Suprapubic skin (tissue), 4 donors: ENCODE measurements around the gene CEP85. TPM values are rescaled to one million over a fixed set of nuclear protein-coding genes. Genes with fewer than 3 reads are reported as not detected.
"Not testable (repeated sequence)": the region's sequence is repeated elsewhere in the genome, so short reads cannot be mapped to it uniquely, and the experiment has no call there.

Experiments used
- DNase-seq, 2 donors: peaks; one replicate each; pipeline ENCODE4 v3.0.0-alpha.2; 2019; ENCODE audit warnings: low spot score in 2 of 2
- H3K27ac ChIP-seq: fragments of 200-600 bp; sonication (generic); one replicate; pipeline ENCODE4 v1.5.1; 2019
- H3K27me3 ChIP-seq: fragments of 200-600 bp; sonication (generic); one replicate; pipeline ENCODE4 v1.5.1; 2019
- H3K36me3 ChIP-seq: fragments of 200-600 bp; sonication (generic); one replicate; pipeline ENCODE4 v1.5.1; 2019
- H3K4me1 ChIP-seq: fragments of 200-600 bp; sonication (generic); one replicate; pipeline ENCODE4 v1.5.1; 2019
- H3K4me3 ChIP-seq: fragments of 200-600 bp; sonication (generic); one replicate; pipeline ENCODE4 v1.5.1; 2019; ENCODE audit warnings: mild to moderate bottlenecking
- H3K9me3 ChIP-seq: fragments of 200-600 bp; sonication (generic); one replicate; pipeline ENCODE4 v1.5.1; 2019
- CTCF ChIP-seq, 2 donors: fragments of 200-600 bp in 1 of 2; fragments of 450-650 bp in 1 of 2; sonication (generic) in 1 of 2; IDR thresholded peaks; one replicate each; pipeline ENCODE4 v1.5.1; 2016 to 2019; ENCODE audit warnings: antibody characterized with exemption in 2 of 2, mild to moderate bottlenecking in 1 of 2, moderate library complexity in 1 of 2
- EP300 ChIP-seq: sonication (generic); formaldehyde crosslinking; IDR thresholded peaks from one replicate; pipeline ENCODE4 v1.6.1; 2017; ENCODE audit warnings: antibody characterized with exemption
- POLR2A ChIP-seq, 2 donors: fragments of 450-650 bp; IDR thresholded peaks; one replicate each; pipeline ENCODE4 v1.6.1; 2017; ENCODE audit warnings: antibody characterized with exemption in 2 of 2, mild to moderate bottlenecking in 2 of 2, moderate library complexity in 2 of 2
- POLR2AphosphoS5 ChIP-seq, 3 donors: sonication (generic); formaldehyde crosslinking; IDR thresholded peaks; one replicate each; pipeline ENCODE4 v1.6.1; 2017; ENCODE audit warnings: antibody characterized with exemption in 3 of 3
- WGBS: methylation state at CpG from one replicate; pipeline ENCODE4 v1.1.5; 2018; 5-methylcytosine and 5-hydroxymethylcytosine counted together
- total RNA-seq, 4 donors: library from RNA; depleted of rRNA; stranded (reverse); fragments of >200 nt; gene quantifications; one replicate each; pipeline ENCODE4 v1.1.0, GENCODE V29; 2016

The CEP85 gene
- total RNA-seq, 4 donors from 2014 or later = 18.2 to 27.8 (median 18.7) TPM

- peak; percentile 8 to 15 for DNase-seq
- no peak overlapping the region for H3K27ac ChIP-seq
- H3K4me1 ChIP-seq = peaks cover 15% of the 10 kb centered on the region
- no peaks in the 10 kb centered on the region for H3K36me3 ChIP-seq
- peaks cover 25% of the 10 kb centered on the region for H3K27me3 ChIP-seq
- 100% methylated on average over 2 of the region's 2 CpGs for WGBS
- no peaks in the 10 kb centered on the region for H3K9me3 ChIP-seq
- no peak overlapping the region for H3K4me3 ChIP-seq
- TF ChIP-seq POLR2A (IDR thresholded peaks at IDR 0.05) = no peak
- no peak for TF ChIP-seq CTCF (IDR thresholded peaks at IDR 0.05)
- no peak for TF ChIP-seq EP300
- no peak for TF ChIP-seq POLR2AphosphoS5 (IDR thresholded peaks at IDR 0.05)
Measured at GRCh38 chr1:26221094-26221493, 12.9 kb upstream of the CEP85 start.

GRCh38 chr1:26224606-26225005 is 9.4 kb upstream of the CEP85 start:
- Histone ChIP-seq H3K36me3 (no peaks in the 10 kb centered on the region), H3K4me3 (peak overlapping the region; percentile 42), H3K27ac (no peak overlapping the region), H3K9me3 (no peaks in the 10 kb centered on the region), H3K27me3 (peaks cover 20% of the 10 kb centered on the region), H3K4me1 (peaks cover 10% of the 10 kb centered on the region)
- WGBS = 92% methylated on average over 7 of the region's 7 CpGs
- DNase-seq = peak in 1 of 2 donors; percentile 19
- TF ChIP-seq EP300 = no peak
- no peak for TF ChIP-seq CTCF (IDR thresholded peaks at IDR 0.05)
- TF ChIP-seq POLR2A (IDR thresholded peaks at IDR 0.05) = no peak

DNA sequence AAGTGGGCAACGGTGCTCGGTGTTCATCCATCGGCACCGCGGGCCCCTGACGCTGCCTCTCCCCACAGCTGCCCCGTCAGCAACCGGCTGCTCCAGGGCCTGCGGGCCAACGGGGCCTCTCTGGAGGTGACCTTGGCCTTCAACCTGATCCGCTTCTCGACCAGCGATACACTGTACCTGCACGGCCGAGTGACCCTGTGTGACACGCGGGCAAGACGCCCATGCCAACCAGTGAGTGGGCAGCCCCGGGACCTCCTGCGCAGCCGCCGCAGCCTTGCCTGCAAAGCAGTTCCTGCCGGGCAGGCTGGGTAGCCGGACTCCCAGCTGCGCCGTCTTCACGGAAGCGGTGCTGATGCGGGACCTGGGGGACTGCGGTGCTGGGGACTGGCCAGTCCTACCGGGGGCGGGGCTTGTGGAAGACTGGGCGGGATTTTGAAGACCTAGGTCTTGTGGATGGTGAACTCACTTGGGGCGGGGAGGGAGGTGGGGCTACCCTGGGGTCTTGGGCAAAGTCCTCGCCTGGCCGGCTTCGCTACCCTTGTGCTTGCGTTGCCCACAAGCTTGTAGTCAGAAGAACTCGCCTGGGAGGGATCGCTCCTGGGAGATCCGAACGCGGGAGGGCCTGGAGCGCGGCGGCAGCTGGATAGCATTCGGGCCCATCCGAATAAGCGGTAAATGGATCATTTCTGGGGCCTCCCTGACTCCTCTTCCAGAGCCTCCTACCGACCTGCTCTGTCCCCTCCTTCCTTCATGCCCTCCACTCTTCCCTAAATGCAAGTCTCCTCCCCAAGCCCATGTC is 8.8 kb upstream of the CEP85 start:
- TF ChIP-seq CTCF (IDR thresholded peaks at IDR 0.05) (no peak), EP300 (no peak), POLR2AphosphoS5 (IDR thresholded peaks at IDR 0.05) (no peak), POLR2A (IDR thresholded peaks at IDR 0.05) (no peak)
- Histone ChIP-seq H3K4me3 (peak overlapping the region; percentile 42), H3K9me3 (no peaks in the 10 kb centered on the region), H3K36me3 (no peaks in the 10 kb centered on the region), H3K27me3 (peaks cover 13% of the 10 kb centered on the region), H3K27ac (no peak overlapping the region), H3K4me1 (peaks cover 10% of the 10 kb centered on the region)
- WGBS = 18% methylated on average over 40 of the region's 50 CpGs
- peak in 1 of 2 donors; percentile 72 for DNase-seq

GRCh38 chr1:26230682-26231081 is 3.3 kb upstream of the CEP85 start:
- DNase-seq = not testable (repeated sequence)
- 79% methylated on average over 2 of the region's 2 CpGs for WGBS

DNA sequence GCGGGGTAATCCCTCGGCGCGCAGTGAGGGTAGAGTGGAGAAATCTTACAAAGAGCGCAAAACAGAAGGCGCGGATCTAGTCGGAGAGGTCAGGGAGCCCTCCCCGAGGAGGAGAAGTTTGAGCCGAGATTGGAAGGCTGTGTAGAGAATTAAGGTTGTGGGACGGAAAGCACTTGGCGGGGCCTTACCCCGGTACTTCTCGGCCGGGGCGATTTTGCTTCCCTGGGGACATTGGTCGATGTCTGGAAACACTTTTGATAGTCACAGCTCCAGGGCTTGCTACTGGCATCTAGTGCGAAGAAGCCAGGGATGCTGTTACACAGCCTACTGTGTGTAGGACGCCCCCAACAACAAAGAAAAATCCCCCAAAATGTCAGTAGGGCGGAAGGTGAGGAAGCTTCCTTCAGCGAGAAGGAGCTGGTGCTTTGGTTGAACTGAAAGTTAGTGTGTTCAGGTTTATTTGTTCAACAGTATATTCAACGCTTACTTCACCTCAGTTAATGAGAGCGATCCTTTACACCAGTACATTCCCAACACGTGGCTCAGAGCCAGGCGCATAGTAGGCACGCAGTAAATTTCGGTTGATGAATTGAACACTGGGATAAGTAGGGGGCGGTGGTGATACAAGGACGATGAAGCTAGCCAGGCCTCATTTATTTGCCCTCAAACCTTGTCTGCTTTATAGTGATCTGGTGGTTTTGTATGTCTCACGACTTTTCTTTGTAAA is 807 bp downstream of the CEP85 start:
- TF ChIP-seq CTCF (IDR thresholded peaks at IDR 0.05) (no peak), POLR2AphosphoS5 (IDR thresholded peaks at IDR 0.05) (no peak), POLR2A (IDR thresholded peaks at IDR 0.05) (no peak), EP300 (no peak)
- Histone ChIP-seq H3K9me3 (no peaks in the 10 kb centered on the region), H3K4me3 (peak overlapping the region; percentile 69), H3K27me3 (no peaks in the 10 kb centered on the region), H3K27ac (peak overlapping the region; percentile 80), H3K4me1 (peaks cover 26% of the 10 kb centered on the region), H3K36me3 (no peaks in the 10 kb centered on the region)
- 4% methylated on average over 26 of the region's 30 CpGs for WGBS
- DNase-seq = no peak

More at GRCh38 chr1:26230682-26231081, 3.3 kb upstream of the CEP85 start:
- H3K36me3 ChIP-seq, H3K9me3 ChIP-seq, H3K4me3 ChIP-seq, H3K27me3 ChIP-seq, H3K27ac ChIP-seq: not testable (repeated sequence)
- H3K4me1 ChIP-seq = peaks cover 14% of the 10 kb centered on the region
